Neural cell (in vitro differentiated cells): ENCODE measurements around the gene SNUPN.

Experiments used
- EP300 ChIP-seq: fragments of 450-650 bp; conservative IDR thresholded peaks from 2 replicates; pipeline ENCODE4 v1.6.1; 2014; ENCODE audit warnings: antibody characterized with exemption, mild to moderate bottlenecking, moderate library complexity; ENCODE audit not compliant: poor library complexity, severe bottlenecking
- TAF1 ChIP-seq: IDR thresholded peaks from 2 replicates; pipeline ENCODE4 v1.6.1; 2012; ENCODE audit warnings: low read depth
- TF ChIP-seq, protein P1 (sequence below): fragments of 450-650 bp; IDR thresholded peaks from 2 replicates; pipeline ENCODE4 v1.5.1; 2014; ENCODE audit warnings: antibody characterized with exemption, mild to moderate bottlenecking, moderate library complexity; ENCODE audit not compliant: poor library complexity, severe bottlenecking

DNA sequence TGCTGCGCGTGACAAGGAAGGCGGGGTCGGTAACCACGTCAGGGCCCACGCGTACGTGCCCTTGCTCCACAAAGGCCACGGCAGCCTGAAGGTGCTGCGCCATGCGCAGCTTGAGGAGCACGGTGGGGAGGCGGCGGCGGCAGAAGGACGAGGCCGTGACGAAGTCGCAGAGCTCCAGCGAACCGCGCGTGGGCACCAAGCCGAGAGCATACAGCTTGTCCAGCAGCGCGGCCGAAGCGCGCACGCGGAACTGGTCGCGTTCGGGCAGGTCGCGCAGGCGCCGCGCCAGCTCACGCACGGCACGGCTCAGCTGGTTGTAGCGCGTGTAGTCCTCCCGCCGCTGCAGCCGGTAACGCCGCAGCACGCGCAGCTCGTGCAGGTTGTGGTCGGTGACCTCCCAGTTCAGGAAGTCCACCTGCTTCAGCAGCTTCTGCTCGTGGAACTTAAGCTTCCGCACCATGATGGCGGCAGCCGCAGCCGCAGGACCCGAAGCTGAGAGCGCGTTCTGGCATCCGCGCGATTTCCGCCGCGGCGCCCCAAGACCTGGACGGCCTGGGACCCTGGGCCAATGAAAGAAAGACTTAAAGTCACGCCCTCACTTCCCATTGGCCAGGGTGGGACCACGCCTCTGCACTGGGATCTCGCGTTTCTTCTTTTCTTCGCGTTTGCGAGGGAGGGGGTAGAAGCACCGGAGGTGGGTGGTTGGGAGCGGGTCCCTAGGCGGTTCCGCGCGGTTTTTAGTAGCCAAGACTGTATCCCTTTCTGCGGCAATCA lies 14.4 kb upstream of the SNUPN start, which contains the start of gene IMP3:
- TF ChIP-seq TAF1 (peak; percentile 90), EP300 (peak; percentile 44)
- TF ChIP-seq, protein P1, sequence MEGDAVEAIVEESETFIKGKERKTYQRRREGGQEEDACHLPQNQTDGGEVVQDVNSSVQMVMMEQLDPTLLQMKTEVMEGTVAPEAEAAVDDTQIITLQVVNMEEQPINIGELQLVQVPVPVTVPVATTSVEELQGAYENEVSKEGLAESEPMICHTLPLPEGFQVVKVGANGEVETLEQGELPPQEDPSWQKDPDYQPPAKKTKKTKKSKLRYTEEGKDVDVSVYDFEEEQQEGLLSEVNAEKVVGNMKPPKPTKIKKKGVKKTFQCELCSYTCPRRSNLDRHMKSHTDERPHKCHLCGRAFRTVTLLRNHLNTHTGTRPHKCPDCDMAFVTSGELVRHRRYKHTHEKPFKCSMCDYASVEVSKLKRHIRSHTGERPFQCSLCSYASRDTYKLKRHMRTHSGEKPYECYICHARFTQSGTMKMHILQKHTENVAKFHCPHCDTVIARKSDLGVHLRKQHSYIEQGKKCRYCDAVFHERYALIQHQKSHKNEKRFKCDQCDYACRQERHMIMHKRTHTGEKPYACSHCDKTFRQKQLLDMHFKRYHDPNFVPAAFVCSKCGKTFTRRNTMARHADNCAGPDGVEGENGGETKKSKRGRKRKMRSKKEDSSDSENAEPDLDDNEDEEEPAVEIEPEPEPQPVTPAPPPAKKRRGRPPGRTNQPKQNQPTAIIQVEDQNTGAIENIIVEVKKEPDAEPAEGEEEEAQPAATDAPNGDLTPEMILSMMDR, result no peak
